Islet precursor cell (in vitro differentiated cells): ENCODE data around the gene NTM.
"Not testable (repeated sequence)": the region's sequence is repeated elsewhere in the genome, so short reads cannot be mapped to it uniquely, and the experiment has no call there.

Source experiments
- DNase-seq: peaks from one replicate; pipeline ENCODE4 v3.0.0-alpha.2; 2018

Gene NTM

GRCh38 chr11:132064987-132065620 lies 694.7 kb downstream of the NTM start:
- peak; percentile 84 for DNase-seq

DNA sequence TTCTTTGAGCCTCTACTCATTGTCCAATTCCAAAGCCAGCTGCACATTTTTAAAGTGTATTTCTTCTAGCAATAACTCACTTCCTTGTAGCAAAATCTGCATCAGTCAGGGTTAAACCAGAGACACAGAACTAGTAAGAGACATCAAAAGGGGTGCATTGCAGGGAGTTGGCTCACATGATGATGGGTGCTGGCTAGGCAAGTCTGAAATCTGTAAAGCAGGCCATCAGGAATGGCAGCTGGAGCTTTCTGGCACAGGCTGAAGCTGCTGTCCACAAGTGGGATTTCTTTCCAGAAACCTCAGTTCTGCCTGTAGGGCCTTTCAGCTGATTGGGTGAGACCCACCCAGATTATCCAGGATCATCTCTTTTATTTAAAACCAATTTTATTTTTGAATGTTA lies 698.1 kb downstream of the NTM start:
- no peak for DNase-seq

DNA sequence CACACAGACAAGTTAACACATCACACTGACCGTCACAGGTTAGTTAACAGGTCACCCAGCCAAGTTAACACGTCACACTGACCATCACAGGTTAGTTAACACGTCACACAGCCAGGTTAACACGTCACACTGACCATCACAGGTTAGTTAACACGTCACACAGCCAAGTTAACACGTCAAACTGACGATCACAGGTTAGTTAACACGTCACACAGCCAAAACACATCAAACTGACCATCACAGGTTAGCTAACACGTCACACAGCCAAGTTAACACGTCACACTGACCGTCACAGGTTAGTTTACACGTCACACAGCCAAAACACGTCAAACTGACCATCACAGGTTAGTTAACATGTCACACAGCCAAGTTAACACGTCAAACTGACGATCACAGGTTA lies 699.2 kb downstream of the NTM start:
- DNase-seq: not testable (repeated sequence)

GRCh38 chr11:132070907-132071306 lies 700.5 kb downstream of the NTM start:
- not testable (repeated sequence) for DNase-seq

DNA sequence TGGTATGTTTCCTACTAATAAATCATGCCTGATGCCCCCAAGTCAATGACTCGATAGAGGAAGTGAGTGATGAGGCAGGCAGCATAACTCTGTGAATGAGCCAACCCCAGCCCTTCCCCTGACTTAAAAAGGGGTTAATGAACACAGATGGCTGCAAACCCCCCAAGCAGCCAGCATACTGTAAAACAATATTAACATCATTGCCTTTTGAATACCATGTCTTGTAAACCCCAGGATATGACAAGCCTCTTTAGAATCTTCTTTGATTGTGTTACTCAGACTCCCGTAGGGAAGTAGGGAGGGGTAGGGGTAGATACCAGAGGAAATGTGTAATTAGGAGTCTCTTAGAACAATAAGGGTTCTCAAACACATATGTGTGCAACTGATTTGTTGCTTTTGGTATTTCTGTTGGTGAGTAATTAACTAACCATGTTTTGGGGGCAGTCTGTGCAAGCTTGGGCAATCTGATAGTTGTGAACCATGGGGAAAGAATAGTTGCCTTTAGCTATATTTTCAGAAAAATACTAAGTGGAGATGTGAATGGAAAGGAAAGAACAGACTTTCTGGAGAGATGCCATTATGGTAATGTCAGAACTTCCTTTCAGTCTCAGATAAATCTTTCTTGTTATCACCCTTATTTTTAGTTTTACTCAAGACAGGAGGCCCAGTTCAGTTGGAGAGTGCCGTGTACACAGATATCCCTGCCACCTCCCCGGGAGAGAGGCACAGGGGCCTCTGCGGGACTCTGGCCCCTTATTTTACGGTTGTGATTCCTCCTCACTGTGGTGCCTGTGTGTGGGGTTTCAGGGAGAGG lies 701.8 kb downstream of the NTM start:
- peak; percentile 75 for DNase-seq

- DNase-seq: no peak
Observed at GRCh38 chr11:132072858-132073211, 702.4 kb downstream of the NTM start.

- no peak for DNase-seq
Observed at GRCh38 chr11:132073787-132074186, 703.4 kb downstream of the NTM start.

DNA sequence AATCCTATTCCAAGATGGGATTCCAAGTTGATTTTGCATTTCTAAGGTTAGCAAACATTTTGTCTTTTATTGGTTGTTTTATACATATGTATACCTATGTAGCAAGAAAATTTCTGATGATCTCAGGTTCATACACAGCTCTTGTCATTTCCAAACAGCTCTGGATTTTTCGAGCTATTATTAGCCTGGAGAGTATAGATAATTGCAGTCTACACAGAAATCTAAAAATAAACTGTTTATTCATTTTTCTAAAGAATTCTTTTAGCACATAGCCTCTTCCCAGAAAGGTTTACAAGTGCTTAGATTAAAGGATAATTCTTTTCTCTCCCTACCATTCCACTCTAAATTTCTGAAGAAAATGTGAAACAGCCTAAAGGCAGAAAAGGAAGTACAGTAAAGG lies 705.0 kb downstream of the NTM start:
- DNase-seq: no peak

DNA sequence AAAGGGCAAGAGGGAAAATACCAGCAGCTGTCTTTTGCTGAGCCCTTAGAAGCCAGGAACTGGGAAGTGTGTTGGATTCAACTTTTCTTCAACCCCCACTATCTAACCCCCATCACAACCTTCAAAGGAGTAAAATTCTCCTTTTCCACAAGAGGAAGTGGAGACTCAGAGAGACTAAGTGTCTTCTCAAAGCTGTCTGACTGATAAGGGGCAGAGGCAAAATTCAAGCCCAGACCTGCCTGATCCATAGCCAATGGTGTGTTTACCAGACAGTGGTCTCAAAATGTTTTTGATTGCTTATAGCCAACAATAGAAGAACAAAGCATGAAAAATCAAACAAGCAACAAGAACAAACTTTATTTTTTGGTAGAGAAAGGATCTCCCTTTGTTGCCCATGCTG lies 707.0 kb downstream of the NTM start:
- DNase-seq: no peak

DNA sequence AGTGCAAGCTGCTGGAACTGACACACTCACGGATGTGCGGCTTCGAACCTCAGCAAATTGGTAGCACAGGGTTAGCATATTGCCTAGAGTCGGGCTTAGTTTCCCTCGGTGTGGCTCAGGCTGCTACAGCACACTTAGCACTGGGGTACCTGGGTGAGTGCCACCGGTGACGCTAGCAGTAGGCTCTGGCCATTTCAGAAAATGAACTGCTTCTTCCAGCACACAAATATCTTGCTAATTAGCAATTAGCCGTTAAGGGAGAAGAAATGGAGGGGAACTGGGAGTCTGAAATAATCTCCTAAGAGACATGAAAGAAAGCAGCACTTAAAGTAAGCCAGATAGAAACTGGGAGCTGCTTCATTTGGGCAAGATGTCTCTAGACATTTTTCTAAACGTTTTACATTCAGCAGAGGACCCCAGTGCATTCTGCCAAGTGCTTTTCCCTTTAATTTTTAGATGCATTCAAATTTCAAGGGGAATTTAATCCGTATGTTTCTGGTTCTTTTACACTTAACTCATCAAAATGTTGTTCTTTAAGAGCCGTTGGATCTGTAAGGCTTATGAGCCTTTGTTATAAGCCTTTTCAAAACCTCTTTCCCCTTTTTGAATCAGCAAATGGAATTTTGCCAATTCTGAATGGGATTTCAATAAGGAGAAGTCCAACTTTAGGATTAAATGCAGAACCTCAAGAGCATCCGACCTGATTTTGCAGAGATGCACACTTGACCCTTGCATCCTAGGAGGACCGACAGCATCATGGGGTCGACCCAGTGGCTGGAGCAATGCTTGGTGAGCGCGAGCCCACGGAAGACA lies 708.1 kb downstream of the NTM start:
- no peak for DNase-seq

GRCh38 chr11:132080127-132080526 lies 709.7 kb downstream of the NTM start:
- DNase-seq: no peak

DNA sequence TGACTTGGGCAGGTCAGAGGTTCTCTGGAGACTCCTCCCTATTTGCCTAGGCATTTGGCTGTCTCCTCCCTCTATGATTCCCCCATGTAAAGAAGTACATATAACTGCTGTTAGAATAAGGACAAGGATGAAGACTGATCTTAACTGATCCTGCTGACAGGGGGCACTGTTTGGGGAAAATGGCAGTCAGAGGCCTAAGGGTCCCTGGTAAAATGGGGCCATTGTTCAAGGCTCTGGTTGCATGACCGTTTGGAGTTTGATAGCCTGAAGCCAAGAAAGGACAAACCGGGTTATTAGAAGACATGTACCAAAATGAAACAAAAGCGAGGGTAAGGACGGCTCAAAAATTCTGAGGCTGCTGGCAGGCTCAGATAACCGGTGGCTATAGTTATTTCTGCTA lies 712.2 kb downstream of the NTM start:
- no peak for DNase-seq

DNA sequence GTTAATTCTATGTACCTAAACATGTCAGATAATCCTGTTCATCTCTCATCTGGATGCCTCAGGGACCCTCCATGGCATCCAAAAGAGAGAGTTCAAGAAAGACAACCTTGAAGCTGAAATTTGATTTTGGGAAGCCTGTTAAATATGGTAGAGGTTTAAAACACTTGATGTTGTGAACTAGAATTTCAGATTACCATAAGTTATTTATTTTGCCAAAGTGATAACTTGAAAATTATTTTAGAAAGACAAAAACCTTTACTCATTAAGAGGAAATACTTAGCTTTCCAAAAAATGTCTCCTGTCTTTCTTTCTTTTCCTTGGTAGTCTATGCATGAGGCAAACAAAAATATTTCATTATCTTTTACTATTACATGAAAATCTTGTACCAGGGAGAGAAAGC lies 714.0 kb downstream of the NTM start:
- no peak for DNase-seq

- no peak for DNase-seq
Observed at GRCh38 chr11:132087148-132087547, 716.7 kb downstream of the NTM start.

DNA sequence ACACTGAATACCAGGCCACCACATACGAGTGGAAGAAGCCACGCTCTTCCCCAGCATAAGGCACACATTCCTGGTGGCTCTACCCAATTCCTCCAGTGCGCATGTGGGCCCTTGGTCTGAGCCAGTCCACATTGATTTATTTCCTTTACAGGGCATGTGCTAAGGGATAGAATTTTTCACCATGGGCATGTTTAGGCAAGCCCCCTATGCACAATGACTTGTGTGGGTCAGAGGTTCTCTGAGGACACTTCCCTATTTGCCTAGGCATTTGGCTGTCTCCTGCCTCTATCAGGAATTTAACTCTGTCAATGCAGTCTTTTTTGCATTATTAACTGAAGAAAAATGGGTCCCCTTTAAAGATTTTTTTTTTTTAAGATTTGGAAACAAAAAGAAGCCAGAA lies 718.1 kb downstream of the NTM start:
- no peak for DNase-seq

GRCh38 chr11:132093536-132094259 lies 723.3 kb downstream of the NTM start:
- no peak for DNase-seq

GRCh38 chr11:132094598-132094997 lies 724.2 kb downstream of the NTM start:
- DNase-seq: no peak

DNA sequence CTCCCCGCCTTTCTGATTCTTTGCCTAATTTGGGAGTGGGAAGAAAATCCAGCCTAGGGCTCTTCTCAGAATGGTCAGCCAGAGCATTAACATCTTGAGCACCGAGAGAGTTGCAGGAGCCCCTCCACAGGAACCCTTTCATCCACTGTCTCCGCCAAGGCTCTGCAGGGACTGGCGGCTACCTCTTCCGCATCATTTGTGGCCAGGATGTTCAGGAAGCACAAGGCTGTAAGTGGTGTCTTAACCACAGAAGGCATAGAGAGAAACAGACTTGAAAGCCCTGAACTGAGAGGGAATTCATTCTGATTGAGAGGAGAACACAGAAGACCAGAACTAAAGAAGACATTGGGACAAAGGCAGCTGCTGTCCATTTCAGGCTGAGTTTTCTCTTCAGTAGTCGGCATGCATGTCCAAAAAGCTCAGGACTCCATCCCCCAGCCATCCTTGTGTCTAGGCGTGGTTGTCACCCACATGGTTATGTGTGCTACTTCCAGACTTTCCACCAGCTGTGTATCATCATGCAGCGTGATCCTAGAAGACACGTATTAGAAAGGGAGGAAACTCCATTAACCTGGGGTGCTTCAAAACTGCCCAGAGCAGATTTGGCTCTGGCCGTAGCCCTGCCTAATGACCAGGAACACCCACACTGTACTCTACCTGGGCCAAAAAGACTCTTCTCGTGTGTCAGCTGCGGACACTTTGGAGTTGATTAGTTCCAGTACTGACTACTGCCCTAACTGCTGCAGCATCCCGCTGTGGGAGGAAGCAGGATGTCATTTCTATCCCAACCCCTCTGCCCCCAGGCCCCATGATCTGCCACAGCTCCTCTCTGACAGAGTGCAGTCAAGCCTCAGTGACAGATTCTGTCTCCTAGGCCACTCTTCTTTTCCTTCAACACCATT lies 725.1 kb downstream of the NTM start:
- no peak for DNase-seq

- DNase-seq: no peak
Observed at GRCh38 chr11:132096132-132096825, 725.9 kb downstream of the NTM start.

DNA sequence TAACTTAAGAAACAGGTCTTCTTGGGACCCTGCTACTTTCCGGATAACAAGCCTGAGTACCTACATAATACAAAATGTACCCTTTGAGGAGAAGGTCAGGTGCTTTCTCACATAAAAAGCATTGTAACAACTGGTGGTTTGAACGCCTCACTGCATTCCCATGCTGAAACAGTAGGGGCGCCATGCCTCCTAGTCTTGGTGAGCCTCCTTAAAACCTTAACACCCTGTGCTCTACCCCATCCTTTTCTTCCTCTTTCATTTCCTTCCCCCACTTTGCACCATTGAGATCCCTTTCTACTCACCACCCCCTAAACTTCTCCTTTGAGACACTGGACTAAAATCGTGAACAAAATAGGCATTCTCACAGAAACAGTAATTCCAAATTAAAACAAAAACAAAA lies 729.3 kb downstream of the NTM start:
- DNase-seq: no peak

DNA sequence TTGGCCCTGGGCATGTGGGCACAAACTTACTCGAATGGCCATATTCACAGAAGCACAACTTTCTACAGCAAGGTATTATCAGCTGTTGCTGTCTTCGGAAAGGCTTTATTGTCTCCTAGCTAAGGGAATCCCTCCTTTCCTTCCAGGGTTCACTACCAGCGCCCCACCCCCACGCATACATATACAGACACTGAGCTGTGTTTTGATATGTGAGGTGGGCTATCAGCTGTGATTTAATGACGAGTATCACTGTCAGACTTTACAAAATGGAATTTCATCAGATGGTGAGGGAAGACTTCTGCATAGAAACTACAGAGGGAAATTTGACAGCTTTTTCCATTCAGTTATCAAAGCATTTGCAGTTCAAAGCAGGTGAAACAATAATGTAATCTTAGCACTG lies 730.2 kb downstream of the NTM start:
- DNase-seq: no peak

- DNase-seq: no peak
Observed at GRCh38 chr11:132101881-132102280, 731.5 kb downstream of the NTM start.
